ENCODE results near the gene IGHMBP2.
"Not testable (repeated sequence)": the region's sequence is repeated elsewhere in the genome, so short reads cannot be mapped to it uniquely, and the experiment has no call there.

Gene IGHMBP2

DNA sequence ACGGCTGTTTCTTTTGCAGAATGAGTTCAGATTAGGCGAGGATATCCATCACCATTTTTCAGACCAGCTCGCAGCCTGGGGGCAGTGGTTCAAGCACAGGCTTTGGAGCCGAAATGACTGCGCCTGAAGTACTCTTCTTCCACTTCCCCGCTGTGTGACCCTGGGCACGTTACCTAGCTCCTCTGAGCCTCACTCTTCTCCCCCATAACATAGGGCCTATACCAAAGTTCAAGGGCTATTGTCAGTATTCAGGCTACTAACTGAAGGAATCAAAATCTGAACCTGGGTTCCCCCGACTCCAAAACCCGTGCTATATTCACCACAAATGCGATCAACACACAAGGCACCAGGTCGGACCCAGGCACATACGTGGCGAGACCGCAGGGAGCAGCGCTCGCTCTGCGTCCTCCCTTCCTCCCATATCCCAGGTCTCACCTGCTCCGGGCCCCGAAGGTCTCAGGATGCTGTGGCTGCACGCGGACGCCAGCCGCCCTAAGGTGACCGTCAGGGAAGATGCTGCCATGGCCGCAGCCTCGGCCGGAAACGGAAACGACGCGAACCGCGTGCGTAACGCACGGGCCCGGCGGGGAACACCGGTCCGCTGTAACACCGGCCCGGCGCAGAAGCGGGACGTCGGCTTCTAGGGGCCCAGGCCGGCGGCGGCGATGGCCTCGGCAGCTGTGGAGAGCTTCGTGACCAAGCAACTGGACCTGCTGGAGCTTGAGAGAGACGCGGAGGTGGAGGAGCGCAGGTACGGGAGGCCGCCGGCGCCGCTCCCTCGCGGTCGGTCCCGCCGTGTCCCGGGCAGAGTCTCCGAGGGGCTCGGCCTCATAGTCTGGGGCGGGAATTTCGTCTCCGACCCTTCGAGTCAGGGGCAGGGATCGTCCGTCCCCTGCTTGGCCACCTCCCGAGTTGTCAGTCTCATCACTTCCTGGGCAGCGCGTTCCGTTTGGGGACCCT, at the start of gene IGHMBP2, which contains the start of gene MRPL21:
Gene IGHMBP2, plus strand, starts transcription at position 604 of the 960 bp plus-strand sequence. Its CDS starts 62 bp downstream, at position 666.
Gene MRPL21, minus strand, starts transcription at position 545 of the 960 bp plus-strand sequence. Its CDS starts 22 bp downstream, at position 523.
- DNase-seq (ENCODE audit: low read depth in 3 of 3), result peak; percentile 65 to 82 (median 69)

DNA sequence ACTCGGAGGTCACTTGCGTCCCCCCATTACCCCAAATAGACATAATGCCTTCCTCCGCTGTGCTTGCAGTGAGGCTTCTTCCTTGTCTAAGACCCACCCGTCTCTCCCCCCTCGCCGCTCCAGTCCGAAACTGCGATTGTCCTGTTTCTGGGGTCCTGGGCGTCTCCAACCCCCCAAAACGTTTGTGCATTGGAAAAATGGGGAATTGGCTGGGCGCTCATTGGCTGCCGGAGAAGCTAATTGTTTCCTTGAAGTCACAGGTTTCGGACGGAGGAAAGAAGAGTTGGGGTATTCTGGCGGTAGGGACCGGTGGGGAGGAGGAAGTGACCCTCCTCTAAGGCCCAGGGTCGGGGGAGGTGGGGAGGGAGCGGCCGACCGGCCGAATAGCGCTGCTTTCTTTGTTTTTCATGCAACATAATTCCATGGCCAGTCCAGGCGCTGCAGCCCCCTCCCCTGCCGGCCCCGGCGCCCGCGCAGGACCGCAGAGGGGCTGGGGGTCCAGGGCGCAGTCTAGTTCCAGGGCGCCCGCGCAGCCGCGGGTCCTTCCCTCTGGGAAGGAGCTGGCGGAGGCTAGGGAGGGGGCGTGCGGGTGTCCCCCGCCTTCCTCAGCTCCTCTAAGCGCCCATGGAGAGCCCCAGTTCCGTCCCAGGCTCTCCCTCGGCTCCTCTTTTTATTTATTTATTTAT, 49.3 kb upstream of the IGHMBP2 start:
- no peak for DNase-seq (ENCODE audit: low read depth in 3 of 3)

DNA sequence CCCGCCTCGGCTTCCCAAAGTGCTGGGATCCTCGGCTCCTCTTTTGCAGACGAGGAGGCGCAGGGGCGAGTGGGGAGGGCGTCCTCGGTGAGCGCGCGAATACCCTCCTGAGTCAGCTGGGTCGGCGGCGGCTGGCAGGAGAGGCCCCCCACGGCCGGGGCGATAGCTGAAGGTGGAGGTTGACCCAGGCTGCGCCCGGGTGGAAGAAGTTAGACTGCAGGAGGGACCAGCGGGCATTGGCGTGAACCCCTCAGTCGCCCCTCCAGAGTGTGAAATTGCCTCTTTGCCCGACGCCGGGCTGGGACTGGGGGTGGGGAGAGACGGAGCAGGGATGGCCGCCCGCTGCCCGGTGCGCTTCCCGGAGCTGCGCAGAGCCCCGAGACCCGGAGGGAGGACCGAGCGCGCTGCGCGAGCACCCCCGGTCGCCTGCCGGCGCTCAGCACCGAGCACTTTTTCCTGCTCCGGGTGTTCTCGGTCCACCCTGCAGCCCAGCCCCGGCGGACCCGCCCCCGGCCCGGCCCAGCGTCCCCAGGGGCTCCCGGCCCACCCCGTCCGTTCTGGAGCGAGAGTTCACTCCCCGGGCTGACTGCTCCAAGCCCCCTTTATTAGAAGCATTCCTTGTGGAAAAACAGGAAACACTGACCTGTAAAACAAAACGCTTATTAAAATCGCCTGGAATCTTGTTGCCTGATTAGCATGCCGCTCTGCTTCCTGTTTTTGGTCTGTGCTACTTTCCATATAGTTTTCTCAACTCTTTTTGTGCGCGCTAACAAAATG, 48.3 kb upstream of the IGHMBP2 start:
- DNase-seq (ENCODE audit: low read depth in 3 of 3), result no peak

DNA sequence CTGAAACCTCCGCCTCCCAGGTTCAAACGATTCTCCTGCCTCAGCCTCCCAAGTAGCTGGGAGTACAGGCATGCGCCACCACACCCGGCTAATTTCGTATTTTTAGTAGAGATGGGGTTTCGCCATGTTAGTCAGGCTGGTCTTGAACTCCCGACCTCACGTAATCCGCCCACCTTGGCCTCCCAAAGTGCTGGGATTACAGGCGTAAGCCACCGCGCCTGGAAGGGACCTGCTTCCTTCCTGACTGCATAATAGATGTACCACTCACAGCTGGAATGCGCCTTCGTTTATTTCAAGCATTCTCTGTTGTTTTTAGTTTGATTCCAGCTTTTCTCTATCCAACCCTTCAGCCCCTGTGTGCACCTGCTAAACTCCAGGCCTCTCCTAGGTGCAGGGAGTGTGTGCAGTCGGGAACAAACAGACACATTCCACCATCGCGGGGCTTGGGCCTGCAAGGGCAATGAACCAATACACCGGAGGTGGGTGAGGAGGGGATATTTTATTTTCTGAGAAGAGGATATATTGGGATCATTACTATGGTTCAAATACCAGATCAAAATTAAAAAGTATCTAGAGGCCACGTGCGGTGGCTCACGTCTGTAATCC, 47.2 kb upstream of the IGHMBP2 start:
- not testable (repeated sequence) for DNase-seq (ENCODE audit: low read depth in 3 of 3)

DNA sequence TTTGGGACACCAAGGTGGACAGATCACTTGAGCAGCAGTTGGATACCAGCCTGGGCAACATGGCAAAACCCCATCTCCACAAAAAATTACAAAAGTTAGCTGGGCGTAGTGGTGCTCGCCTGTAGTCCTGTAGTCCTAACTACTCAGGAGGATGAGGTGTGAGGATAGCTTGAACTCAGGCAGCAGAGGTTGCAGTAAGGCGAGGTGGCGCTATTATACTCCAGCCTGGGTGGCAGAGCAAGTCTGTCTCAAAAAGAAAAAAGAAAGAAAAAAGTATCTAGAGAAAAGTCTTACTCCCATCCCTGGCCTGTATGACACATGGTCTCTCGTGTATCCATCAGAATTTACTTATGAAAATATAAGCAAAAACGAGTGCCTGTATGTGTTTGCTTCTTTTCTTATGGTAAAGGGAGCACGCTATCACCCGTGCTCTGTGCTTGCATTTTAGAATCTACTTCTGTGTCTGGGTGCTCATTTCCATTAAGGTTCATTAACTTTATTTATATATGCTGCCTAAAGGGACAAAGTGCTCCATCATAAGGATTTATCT, 46.6 kb upstream of the IGHMBP2 start:
- no peak for DNase-seq (ENCODE audit: low read depth in 3 of 3)

DNA sequence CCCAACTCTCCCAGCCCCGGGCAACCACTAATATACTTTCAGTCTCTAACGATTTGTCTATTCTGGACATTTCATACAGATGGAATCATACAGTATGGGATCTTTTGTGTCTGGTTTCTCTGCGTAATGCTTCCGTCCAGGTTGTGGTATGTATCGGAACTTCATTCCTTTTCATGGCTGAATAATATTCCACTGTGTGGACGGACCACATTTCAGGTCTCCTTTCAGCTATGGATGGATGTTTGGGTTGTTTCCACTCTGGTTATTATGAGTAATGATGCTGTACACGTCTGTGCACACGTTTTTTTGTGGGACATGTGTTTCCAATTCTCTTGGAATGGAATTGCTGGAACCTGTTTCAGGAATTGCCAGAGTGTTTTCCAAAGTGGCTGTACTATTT, 44.6 kb upstream of the IGHMBP2 start:
- DNase-seq (ENCODE audit: low read depth in 3 of 3), result no peak

DNA sequence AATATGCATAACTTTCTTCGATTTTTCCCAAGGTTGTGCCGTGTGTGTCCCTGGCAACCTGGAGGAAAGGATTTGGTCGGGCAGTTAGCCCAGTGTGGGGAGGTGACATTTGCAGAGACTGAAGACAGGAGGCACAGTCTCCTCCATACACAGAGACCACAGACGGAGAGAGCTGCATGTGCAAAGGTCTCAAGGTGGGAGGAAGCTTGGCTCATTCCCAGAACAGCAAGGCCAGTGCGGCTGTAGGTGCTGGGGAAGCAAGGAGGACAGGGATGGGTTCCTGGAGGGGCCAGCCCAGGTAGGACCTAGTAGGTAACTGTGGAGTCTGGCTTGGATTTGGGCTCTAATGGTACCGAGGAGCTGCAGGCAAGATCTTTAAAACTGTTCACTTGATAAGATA, 41.3 kb upstream of the IGHMBP2 start:
- DNase-seq (ENCODE audit: low read depth in 3 of 3), result no peak

DNA sequence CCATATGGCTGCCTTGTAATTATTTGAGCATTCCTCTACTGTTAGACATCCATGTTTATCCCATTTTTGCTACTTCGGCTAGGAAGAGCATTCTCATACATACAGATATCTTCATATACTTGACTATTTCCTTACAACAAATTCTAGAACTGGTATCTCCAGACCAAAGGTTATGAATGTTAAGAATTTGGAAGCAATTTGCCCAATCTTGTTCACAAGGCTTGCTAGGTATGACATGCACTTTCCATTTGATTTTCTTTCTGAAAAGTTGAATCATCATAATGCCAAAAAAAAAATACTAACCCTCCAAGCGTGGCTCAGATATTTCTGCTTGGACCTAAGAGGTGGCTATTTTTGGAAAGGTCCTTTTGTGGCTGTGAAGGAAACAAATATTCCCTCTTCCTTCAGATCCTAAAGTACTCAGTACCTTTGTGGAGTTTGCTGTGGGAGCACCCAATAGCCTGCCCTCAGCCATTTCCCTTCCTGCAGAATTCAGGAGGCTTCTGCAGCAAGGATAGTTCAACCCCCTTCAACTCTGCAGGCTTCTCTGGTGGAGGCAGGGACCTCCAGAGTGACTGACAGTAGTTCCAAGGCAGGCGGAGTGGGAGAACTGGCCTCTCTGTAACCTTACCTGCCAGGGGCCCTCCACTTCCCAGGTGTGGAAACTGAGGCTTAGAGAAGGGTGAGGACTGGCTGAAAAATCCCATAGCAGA, 40.0 kb upstream of the IGHMBP2 start:
- DNase-seq (ENCODE audit: low read depth in 3 of 3), result no peak

DNA sequence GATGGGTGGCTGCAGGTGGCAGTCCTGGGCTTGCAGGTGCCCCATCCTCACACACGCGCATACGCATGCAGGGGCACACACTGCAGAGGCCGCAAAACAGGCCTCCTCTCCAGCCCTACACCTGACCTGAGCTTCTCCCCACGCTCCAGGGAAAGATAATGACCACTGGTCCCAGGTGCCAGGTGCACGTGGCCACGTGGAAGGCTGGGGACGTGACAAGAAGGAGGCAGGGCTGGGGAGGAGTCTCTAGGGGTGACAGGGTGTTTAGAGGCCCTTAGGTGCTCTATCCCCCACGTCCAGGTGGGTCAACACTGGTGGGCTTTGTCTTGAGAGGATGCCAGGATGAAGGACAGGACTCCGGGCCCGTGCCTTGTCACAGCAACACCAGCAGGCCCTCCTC, 38.5 kb upstream of the IGHMBP2 start:
- DNase-seq (ENCODE audit: low read depth in 3 of 3), result no peak

DNA sequence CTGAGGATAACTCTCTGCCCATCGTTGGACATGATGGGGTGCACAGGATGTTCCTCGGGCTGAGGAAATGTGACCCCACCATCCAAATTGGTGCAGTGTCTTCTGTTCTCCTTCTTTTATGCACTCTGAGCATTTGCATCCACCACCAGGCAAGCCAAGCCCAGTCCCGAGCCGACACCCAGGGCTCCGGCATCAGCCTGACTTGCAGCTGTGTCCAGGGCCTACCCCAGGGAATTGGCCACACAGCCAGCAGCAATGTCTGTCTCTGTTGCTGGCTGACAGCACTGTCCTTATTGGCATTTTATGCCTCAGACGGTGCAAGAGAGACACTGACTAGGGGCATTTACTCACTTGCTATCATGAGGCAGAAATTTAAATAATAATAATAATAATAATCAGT, 36.6 kb upstream of the IGHMBP2 start:
- DNase-seq (ENCODE audit: low read depth in 3 of 3), result no peak

DNA sequence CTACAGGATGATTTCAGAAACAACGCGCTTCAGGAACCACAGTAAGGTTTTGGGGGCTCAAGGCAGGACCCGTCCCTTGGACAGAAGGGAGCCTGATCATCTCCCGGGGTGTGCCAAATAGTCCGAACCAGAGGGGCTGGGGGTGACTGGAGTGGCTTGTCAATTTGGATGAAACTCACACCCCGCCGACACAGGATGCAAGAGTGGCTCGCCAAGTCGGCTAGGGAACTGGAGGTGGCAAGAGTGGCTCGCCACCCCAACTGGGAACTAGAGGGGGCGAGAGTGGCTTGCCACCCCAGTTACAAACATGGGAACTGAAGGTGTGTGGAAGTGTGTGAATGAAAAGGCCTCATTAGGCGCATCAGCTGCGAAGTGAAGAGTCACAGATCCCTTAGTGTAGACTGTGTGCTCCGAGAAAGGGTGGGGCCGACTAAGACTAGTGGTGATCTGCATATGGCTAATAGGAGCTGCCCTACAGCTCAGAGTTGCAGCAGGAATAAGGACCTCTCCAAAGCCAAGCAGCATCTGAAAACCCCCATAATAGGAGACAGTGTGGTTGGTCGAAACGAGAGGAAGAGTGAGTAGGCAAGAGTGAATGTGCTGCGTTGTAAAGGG, 35.4 kb upstream of the IGHMBP2 start:
- DNase-seq (ENCODE audit: low read depth in 3 of 3), result no peak

DNA sequence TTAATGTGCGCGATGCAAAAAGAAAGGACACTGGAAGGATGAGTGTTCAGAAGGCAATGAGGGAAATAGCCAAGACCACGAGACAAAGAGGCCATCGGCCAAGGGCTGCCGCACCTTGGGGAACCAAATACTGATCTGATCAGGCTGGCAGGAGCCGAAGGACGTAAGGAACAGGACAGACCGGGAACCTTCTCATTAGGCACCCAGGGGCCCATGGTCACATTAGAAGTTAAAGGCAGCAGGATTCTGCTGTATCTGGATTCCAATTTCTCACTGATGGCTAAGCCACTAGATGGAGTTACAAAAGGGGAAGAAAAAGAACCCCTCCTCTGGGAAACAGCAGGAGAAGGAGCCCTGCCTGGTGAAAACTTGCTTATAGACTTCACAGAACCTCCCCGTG, 33.2 kb upstream of the IGHMBP2 start:
- no peak for DNase-seq (ENCODE audit: low read depth in 3 of 3)

DNA sequence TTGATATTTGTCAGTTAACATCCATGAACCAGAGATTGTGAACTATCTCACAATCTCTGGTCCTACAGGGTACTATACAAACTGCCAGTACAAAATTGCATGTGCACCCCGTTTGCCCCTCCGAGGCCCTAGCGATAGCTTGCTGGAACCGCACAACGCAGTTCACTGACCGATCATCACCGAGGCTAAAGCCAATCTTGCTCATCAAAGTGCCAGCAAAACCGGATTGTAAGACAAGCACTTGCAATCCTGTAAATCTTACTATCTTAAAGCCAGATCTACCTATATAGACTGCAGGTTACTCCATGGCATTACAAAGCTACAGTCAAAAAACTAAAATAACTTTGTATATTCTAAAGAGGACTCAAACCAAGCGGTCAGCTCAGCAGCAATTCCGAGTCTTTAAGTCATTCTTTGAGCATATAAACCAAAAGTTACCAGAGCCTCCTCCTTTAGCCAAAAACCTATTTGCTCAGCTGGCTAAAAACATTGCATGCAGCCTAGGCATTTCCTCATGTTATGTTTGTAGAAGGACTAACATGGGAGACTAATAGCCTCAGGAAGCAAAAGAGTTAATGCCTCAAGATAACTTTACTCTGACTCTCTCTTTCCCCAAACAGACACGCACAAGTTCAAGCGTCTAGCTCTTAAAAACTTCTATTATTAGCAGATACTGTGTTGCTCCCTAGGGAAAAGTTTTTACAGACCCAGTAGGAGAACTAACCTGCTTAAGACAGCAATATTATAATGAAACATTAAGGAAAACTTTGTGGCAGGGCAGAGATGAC, 31.3 kb upstream of the IGHMBP2 start:
- DNase-seq (ENCODE audit: low read depth in 3 of 3), result no peak

DNA sequence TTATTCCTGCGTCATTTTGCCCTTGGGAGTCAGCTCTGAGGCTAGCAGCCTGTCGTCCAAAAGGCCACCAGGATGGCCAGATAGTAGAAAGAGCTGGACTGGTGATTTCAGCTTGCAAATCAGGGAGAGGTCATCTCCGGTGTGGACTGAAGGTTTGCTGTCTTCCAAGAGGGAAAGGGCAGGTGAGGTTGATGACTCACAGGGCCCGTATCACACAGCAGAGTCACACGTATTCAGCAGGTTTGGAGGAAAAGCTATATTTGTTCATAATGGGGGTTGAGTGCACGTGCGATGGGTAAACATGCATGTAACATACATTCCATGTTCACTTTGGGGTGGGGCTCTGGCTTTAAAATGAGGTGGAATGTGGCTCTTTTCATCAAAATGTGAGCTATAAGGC, 25.7 kb upstream of the IGHMBP2 start:
- no peak for DNase-seq (ENCODE audit: low read depth in 3 of 3)

DNA sequence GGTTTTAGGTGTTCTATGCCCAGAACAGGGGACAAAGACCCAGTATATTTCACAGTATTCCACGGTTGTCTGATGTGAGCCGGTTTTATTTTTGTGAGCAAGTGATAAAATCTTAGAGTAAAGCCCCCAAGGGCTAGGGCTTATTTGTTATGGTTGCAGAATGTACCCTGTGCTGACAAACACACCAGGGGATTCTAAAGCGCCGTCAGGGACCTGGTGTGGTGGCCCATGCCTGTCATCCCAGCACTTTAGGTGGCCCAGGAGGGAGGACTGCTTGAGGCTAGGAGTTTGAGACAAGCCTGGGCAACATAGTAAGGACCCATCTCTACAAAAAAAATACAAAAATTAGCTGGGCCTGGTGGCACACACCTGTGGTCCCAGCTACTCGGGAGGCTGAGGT, 22.8 kb upstream of the IGHMBP2 start:
- no peak for DNase-seq (ENCODE audit: low read depth in 3 of 3)

DNA sequence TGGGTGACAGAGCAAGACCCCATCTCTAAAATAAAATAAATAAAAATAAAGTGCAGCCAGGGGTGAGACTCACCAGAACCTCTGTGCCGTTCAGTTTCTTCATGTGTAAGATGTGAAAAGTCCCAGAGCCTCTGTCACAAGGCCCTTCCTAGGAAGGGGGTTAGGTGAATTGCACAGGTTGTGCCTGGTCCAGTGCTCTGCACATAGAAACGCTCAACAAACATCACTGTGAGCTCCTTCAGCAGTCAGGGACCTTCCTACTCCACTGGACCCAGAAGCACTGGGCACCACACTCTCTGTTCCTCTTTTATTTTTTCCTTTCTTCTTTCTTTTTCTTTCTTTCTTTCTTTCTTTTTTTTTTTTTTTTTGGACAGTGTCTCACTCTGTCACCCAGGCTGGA, 22.4 kb upstream of the IGHMBP2 start:
- no peak for DNase-seq (ENCODE audit: low read depth in 3 of 3)

DNA sequence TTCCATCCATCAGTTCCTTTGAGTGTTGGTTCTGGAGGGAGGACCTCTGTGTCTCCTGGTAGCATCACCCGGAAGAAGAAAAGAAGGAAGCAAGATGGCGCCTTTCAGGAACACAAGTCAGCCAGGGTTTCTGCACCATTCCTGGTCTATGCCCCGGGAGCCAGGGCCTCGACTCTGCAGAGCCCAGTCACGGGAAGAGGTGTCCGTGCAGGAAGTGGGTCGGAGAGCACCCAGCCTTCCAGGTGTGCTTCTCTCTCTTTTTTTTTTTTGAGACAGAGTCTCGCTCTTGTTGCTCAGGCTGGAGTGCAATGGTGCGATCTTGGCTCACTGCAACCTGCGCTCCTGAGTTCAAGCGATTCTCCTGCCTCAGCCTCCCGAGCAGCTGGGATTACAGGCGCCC, 21.3 kb upstream of the IGHMBP2 start:
- DNase-seq (ENCODE audit: low read depth in 3 of 3), result no peak

DNA sequence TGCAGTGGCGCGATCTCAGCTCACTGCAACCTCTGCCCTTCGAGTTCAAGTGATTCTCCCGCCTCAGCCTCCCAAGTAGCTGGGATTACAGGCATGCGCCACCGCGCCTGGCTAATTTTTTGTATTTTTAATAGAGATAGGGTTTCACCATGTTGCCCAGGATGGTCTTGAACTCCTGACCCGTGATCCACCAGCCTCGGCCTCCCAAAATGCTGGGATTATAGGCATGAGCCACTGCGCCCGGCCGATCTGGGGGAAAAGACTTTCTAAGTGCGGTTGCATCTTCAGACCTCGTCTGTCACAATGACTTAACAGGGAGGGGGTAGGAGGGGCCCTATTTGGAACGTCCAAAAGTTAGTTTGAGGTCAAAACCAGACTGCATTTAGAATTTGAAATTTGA, 18.9 kb upstream of the IGHMBP2 start:
- not testable (repeated sequence) for DNase-seq (ENCODE audit: low read depth in 3 of 3)

DNA sequence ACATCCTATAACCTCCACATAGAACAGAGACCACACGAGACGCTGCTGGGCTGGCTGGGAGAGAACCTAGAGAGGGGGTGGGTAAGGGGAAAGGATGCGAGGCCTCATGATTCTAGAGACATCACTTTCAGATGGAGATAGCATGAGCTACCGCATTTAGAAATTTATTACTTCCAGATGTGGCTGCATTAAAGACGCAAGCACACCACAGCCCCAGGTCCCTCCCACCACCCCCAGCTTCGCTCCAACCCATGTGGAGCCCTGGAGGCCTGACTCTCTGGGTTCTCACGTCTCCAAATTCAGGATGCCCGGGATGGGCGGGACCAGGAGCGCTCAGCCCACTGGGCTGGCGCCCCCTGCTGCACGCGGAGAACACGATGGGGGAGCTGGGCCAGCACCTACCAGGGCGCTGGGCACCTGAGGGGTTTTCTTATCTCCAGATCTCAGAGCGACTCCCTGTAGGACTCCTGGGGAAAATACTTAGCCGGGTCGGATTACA, 13.7 kb upstream of the IGHMBP2 start:
- no peak for DNase-seq (ENCODE audit: low read depth in 3 of 3)
